ENCODE data around the gene DENND5A.
A peak's percentile ranks its signal among the peaks of the same experiment; 100 is the strongest.
"Not testable (repeated sequence)": the region's sequence is repeated elsewhere in the genome, so short reads cannot be mapped to it uniquely, and the experiment has no call there.

DENND5A gene

DNA sequence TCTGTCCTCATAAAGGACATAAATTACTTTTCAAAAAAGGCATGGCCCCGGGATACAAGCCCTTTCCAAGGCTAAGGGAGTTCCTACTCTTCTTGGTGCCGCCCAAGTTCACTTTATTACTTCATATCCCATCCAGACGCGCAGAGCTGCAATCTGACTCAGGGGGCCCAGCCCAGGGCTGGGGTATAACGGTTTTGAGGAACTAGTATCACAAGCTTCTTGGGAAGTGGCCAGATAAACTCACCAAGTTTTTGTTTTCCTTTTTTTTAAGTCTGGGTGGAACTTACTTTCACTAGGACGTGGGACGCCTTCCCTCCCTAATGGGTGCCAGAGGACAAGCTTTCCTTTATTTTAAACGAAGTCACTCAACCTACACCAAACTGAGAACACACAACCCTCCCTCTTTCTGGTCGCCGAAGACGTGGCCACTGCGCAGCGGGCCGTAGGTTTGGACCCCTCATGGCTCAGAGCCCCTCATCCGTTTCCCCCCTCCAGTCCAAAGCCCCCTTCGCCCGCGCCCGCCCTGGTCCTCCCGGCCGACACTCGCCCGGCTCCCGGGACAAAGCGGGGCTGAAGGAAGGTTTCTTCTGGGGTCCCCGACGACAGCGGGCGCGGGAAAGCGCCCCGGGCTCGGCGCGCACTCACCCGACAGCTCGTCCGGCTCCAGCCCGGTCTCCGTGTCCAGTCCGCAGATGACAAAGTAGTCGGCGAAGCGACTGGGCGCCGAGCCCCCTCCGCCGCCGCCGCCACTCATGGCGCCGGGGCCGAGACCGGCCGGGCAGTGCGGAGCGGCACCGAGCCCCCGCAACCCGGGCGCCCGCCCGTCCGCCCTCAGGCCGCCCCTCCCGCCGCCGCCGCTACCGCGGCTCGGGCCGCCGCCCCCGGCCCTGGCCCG lies 587 bp downstream of the DENND5A start:
- peaks cover 32% of the 10 kb centered on the region for H3K4me1 ChIP-seq (ENCODE audit: control insufficient read depth, insufficient read depth, low read length, unreplicated experiment)
- H3K36me3 ChIP-seq (ENCODE audit: insufficient read depth, low read length): no peaks in the 10 kb centered on the region
- peaks cover 52% of the 10 kb centered on the region for H3K79me2 ChIP-seq (ENCODE audit: control insufficient read depth, insufficient read depth, low read length, unreplicated experiment)
- H3K27ac ChIP-seq (ENCODE audit: low read depth, low read length): peak overlapping the region; percentile 86
- peak overlapping the region; percentile 79 for H3K4me3 ChIP-seq (ENCODE audit: low read depth, low read length)
- H3K27me3 ChIP-seq (ENCODE audit: insufficient read depth, low read length): no peaks in the 10 kb centered on the region
- peak overlapping the region; percentile 43 for H2AFZ ChIP-seq (ENCODE audit: low read length, unreplicated experiment)

DNA sequence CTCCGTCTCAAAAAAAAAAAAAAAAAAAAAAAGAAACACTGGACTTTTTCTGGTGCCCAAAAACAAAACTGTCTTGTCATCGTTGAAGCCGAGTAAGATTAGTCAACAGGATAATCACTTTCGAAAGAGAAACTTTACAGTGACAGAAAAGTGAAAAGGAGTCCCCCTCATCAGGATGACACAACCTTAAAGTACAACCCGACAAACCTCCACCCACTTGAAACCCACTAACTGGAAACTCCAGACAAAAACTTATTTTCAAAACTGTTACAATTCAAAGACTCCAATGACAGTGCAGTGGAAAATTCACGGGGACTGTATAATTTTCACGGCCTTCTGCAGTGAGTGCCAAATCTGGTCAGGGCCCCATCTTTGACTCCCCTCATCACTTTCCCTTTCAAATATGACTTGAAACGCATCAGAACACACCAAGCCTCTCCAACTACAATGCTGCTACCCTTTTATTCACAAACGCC lies 1.3 kb downstream of the DENND5A start:
- Histone ChIP-seq H3K27me3 (ENCODE audit: insufficient read depth, low read length) (no peaks in the 10 kb centered on the region), H3K79me2 (ENCODE audit: control insufficient read depth, insufficient read depth, low read length, unreplicated experiment) (peaks cover 59% of the 10 kb centered on the region), H3K36me3 (ENCODE audit: insufficient read depth, low read length) (no peaks in the 10 kb centered on the region), H3K4me1 (ENCODE audit: control insufficient read depth, insufficient read depth, low read length, unreplicated experiment) (peaks cover 32% of the 10 kb centered on the region), H3K27ac (ENCODE audit: low read depth, low read length) (peak overlapping the region; percentile 86), H3K4me3 (ENCODE audit: low read depth, low read length) (peak overlapping the region; percentile 79), H2AFZ (ENCODE audit: low read length, unreplicated experiment) (no peak overlapping the region)

DNA sequence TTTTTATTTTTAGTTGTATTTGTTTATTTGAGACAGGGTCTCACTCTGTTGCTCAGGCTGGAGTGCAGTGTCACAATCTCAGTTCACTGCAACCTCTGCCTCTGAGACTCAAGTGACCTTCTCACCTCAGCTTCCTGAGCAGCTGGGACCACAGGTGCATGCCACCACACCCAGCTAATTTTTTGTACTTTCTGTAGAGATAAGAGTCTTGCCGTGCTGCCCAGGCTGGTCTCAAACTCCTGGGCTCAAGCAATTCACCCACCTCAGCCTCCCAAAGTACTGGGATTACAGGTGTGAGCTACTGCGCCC lies 4.4 kb downstream of the DENND5A start:
- not testable (repeated sequence) for H3K36me3 ChIP-seq (ENCODE audit: insufficient read depth, low read length); H3K27ac ChIP-seq (ENCODE audit: low read depth, low read length); H2AFZ ChIP-seq (ENCODE audit: low read length, unreplicated experiment); H3K4me3 ChIP-seq (ENCODE audit: low read depth, low read length); H3K27me3 ChIP-seq (ENCODE audit: insufficient read depth, low read length)
- Histone ChIP-seq H3K4me1 (ENCODE audit: control insufficient read depth, insufficient read depth, low read length, unreplicated experiment) (peaks cover 32% of the 10 kb centered on the region), H3K79me2 (ENCODE audit: control insufficient read depth, insufficient read depth, low read length, unreplicated experiment) (peaks cover 82% of the 10 kb centered on the region)

DNA sequence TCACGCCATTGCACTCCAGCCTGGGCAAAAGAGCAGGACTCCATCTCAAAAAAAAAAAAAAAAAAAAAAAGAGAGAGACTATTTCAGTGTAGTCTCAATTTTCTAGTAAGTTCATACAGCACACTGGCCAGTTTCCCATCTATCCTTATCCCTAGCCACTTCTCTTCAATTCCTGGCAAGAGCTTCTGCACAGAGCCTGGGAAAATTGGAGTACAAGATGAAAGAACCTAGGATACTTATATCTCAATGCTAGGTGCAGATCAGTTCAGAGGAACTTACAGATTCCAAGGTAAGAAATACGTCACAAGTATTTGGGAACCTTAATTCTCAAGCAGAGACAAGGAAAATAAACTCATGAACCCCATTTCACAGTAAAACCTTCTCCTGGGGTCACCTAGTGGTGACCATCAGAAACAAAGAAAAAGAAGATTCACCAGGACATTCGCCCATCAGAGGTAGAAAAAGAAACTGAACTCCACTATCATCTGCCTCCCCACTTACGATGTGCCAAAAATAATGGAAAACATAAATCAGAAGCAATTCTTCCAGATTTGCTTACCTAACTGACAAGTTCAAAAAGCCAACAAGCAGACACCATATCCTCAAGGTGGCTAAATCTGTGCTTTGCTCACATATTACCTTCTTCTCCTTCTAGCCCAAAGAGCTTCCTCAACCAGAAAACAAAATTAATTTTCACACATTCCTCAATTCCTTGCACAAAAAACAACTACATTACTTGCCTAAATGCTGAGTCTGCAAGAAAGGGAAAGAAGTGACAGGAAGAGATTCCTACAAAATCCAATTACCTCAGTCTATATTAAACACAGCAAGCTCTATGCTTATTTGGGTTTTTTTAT lies 4.9 kb downstream of the DENND5A start:
- H3K27me3 ChIP-seq (ENCODE audit: insufficient read depth, low read length): no peaks in the 10 kb centered on the region
- H3K36me3 ChIP-seq (ENCODE audit: insufficient read depth, low read length): peaks cover 3% of the 10 kb centered on the region; the same call in 1 of the 2 replicates
- peaks cover 88% of the 10 kb centered on the region for H3K79me2 ChIP-seq (ENCODE audit: control insufficient read depth, insufficient read depth, low read length, unreplicated experiment)
- no peak overlapping the region for H2AFZ ChIP-seq (ENCODE audit: low read length, unreplicated experiment)
- H3K4me3 ChIP-seq (ENCODE audit: low read depth, low read length): no peak overlapping the region
- peaks cover 32% of the 10 kb centered on the region for H3K4me1 ChIP-seq (ENCODE audit: control insufficient read depth, insufficient read depth, low read length, unreplicated experiment)
- no peak overlapping the region for H3K27ac ChIP-seq (ENCODE audit: low read depth, low read length)

DNA sequence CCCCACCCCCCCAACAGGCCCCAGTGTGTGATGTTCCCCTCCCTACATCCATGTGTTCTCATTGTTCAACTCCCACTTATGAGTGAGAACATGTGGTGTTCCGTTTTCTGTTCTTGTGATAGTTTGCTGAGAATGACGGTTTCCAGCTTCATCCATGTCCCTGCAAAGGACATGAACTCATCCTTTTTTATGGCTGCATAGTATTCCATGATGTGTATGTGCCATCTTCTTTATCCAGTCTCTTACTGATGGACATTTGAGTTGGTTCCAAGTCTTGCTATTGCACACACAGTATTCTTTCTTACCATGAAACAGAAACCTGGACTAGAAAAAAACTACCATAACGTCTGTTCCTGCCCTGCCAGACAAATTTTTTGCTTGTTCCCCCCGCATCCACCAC lies 6.9 kb downstream of the DENND5A start:
- Histone ChIP-seq H3K79me2 (ENCODE audit: control insufficient read depth, insufficient read depth, low read length, unreplicated experiment) (peaks cover 90% of the 10 kb centered on the region), H3K4me1 (ENCODE audit: control insufficient read depth, insufficient read depth, low read length, unreplicated experiment) (peaks cover 32% of the 10 kb centered on the region)
- H2AFZ ChIP-seq (ENCODE audit: low read length, unreplicated experiment); H3K27me3 ChIP-seq (ENCODE audit: insufficient read depth, low read length); H3K36me3 ChIP-seq (ENCODE audit: insufficient read depth, low read length); H3K27ac ChIP-seq (ENCODE audit: low read depth, low read length); H3K4me3 ChIP-seq (ENCODE audit: low read depth, low read length): not testable (repeated sequence)

DNA sequence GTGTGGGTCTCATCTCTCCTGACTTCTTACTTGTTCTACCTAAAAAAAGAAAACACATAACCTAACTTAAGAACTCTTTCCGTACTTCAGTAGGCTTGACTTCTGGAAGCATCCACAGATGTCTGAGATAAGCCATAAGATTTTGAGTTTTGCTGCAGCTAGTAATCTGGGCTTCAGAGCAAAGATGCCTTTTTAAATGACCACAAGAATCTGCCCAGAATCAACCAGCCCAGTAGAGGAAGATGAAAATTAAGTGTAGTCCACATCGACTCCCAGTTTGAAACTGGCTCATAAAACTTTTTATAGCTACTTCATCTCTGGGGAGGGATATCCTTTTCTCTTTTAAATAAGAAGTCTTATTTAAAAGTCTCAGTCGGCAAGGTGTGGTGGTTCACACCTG lies 10.7 kb downstream of the DENND5A start:
- Histone ChIP-seq H3K36me3 (ENCODE audit: insufficient read depth, low read length) (peaks cover 8% of the 10 kb centered on the region), H3K4me1 (ENCODE audit: control insufficient read depth, insufficient read depth, low read length, unreplicated experiment) (peaks cover 8% of the 10 kb centered on the region), H3K4me3 (ENCODE audit: low read depth, low read length) (no peak overlapping the region), H2AFZ (ENCODE audit: low read length, unreplicated experiment) (no peak overlapping the region), H3K27ac (ENCODE audit: low read depth, low read length) (no peak overlapping the region), H3K27me3 (ENCODE audit: insufficient read depth, low read length) (no peaks in the 10 kb centered on the region), H3K79me2 (ENCODE audit: control insufficient read depth, insufficient read depth, low read length, unreplicated experiment) (peaks cover 86% of the 10 kb centered on the region)

DNA sequence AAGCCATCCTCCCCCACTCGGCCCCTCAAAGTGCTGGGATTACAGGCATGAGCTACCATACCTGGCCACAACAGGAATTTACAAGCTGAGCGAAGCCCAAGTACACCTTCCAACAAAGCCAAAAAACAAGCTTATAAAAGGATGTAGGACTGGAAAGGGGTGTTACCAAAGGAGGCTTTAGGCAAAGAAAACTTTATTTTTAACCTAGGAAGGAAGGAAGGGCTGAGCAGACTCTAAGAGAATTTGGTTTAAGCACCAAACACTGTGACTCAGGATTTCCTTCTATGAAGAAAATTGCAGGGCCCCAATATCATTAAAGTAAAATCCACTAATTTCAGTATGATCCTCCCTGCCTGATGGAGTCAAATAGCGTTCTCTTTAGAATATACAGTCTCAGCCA lies 12.1 kb downstream of the DENND5A start:
- Histone ChIP-seq H2AFZ (ENCODE audit: low read length, unreplicated experiment) (no peak overlapping the region), H3K4me1 (ENCODE audit: control insufficient read depth, insufficient read depth, low read length, unreplicated experiment) (peaks cover 8% of the 10 kb centered on the region), H3K27me3 (ENCODE audit: insufficient read depth, low read length) (no peaks in the 10 kb centered on the region), H3K36me3 (ENCODE audit: insufficient read depth, low read length) (peaks cover 5% of the 10 kb centered on the region; the same call in 1 of the 2 replicates), H3K27ac (ENCODE audit: low read depth, low read length) (no peak overlapping the region), H3K79me2 (ENCODE audit: control insufficient read depth, insufficient read depth, low read length, unreplicated experiment) (peaks cover 85% of the 10 kb centered on the region), H3K4me3 (ENCODE audit: low read depth, low read length) (no peak overlapping the region)

DNA sequence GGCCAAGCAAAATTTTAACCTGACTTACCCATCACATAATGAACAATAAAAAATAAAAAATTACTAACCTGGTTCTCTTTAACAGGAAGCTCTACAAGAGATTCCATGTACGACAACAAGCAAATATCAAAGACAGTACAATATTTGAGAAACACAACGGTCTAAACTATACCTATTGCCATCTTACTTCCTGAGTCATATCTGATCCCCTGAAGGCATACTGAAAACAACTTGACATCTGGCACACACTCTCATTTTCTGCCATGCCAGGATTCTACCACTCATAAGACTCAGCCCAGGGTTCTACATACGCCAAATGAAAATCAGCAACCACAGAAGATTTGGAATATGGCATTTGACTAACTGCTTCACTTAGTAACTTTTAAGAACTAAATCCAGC lies 13.8 kb downstream of the DENND5A start:
- Histone ChIP-seq H2AFZ (ENCODE audit: low read length, unreplicated experiment) (no peak overlapping the region), H3K4me3 (ENCODE audit: low read depth, low read length) (no peak overlapping the region), H3K79me2 (ENCODE audit: control insufficient read depth, insufficient read depth, low read length, unreplicated experiment) (peaks cover 89% of the 10 kb centered on the region), H3K4me1 (ENCODE audit: control insufficient read depth, insufficient read depth, low read length, unreplicated experiment) (peaks cover 8% of the 10 kb centered on the region), H3K27ac (ENCODE audit: low read depth, low read length) (no peak overlapping the region), H3K27me3 (ENCODE audit: insufficient read depth, low read length) (no peaks in the 10 kb centered on the region), H3K36me3 (ENCODE audit: insufficient read depth, low read length) (peaks cover 5% of the 10 kb centered on the region; the same call in 1 of the 2 replicates)

DNA sequence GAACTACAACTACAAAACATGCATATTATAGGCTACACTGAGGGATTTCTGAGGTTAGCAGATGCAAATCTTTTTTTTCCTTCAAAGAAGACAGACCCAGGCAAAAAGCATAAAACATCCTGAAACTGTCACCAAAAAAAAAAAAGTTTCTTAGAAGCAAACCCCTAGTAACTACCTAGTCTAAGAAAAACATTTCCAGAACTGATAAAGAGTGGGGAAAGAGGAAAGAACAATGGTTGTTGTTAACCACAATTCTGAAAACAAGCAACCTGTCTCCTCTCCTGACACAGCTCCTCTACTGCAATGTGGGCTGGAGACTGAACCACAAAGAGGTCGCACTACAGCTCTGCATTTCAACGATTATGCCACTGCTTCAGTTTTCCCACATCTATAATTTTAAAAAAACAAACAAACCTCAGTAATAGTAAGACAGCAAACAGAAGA lies 15.0 kb downstream of the DENND5A start:
- no peaks in the 10 kb centered on the region for H3K27me3 ChIP-seq (ENCODE audit: insufficient read depth, low read length)
- peaks cover 87% of the 10 kb centered on the region for H3K79me2 ChIP-seq (ENCODE audit: control insufficient read depth, insufficient read depth, low read length, unreplicated experiment)
- H3K27ac ChIP-seq (ENCODE audit: low read depth, low read length): no peak overlapping the region

DNA sequence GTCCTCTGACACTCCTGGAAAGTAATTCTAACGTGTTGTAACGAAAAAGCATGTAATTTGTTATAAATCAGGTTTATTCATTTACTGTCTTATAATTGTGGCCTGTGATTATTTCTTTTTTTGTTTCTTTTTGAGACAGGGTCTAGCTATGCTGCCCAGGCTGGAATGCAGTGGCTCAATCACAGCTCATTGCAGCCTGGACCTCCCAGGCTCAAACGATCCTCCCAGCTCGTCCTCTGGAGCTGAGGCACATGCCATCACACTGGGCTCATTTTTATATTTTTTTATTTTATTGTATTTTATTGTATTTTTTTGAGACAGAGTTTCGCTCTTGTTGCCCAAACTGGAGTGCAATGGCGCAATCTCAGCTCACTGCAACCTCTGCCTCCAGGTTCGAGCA lies 15.9 kb downstream of the DENND5A start:
- H3K27ac ChIP-seq (ENCODE audit: low read depth, low read length): no peak overlapping the region
- H3K4me1 ChIP-seq (ENCODE audit: control insufficient read depth, insufficient read depth, low read length, unreplicated experiment): peaks cover 8% of the 10 kb centered on the region
- H3K4me3 ChIP-seq (ENCODE audit: low read depth, low read length): no peak overlapping the region
- no peaks in the 10 kb centered on the region for H3K27me3 ChIP-seq (ENCODE audit: insufficient read depth, low read length)
- H3K79me2 ChIP-seq (ENCODE audit: control insufficient read depth, insufficient read depth, low read length, unreplicated experiment): peaks cover 83% of the 10 kb centered on the region
- no peak overlapping the region for H2AFZ ChIP-seq (ENCODE audit: low read length, unreplicated experiment)
- H3K36me3 ChIP-seq (ENCODE audit: insufficient read depth, low read length): peaks cover 2% of the 10 kb centered on the region; the same call in 1 of the 2 replicates

More for the DNA sequence above, 15.0 kb downstream of the DENND5A start:
- Histone ChIP-seq H3K4me1 (ENCODE audit: control insufficient read depth, insufficient read depth, low read length, unreplicated experiment) (peaks cover 8% of the 10 kb centered on the region), H2AFZ (ENCODE audit: low read length, unreplicated experiment) (no peak overlapping the region), H3K4me3 (ENCODE audit: low read depth, low read length) (no peak overlapping the region), H3K36me3 (ENCODE audit: insufficient read depth, low read length) (peaks cover 5% of the 10 kb centered on the region; the same call in 1 of the 2 replicates)
